K562 (cell line): Measurements from ENCODE around the gene TBL1X. TPM values are rescaled to one million over a fixed set of nuclear protein-coding genes. Genes with fewer than 3 reads are reported as not detected.

ENCODE experiments used
- ATAC-seq: fragments of 200-7000 bp; cut with Tn5 transposase; 3 replicates; pipeline ENCODE4 v1.9.1; 2020; ENCODE audit warnings: moderate library complexity
- BruUV-seq: library from RNA; stranded (reverse); fragments of 400-500 nt; replicated peaks from 2 replicates; lab custom pipeline; 2021; lab: Mats Ljungman, UMichigan
- CTCF ChIA-PET: fragments of 300-600 bp; formaldehyde crosslinking; extraction: SDS; loops from one replicate; lab custom pipeline; 2021; ENCODE audit warnings: low intra/inter-chr PET ratio; lab: Yijun Ruan, JAX
- POLR2A ChIA-PET: fragments of 300-600, 350-650 bp; sonication (Branson Sonifier 250); formaldehyde crosslinking; extraction: SDS; loops from one replicate; lab custom pipeline; 2021; ENCODE audit warnings: antibody characterized with exemption, inconsistent platforms; lab: Yijun Ruan, JAX
- DNase-seq, 4 experiments: peaks; one replicate each; pipeline versions ENCODE4 v3.0.0 to v3.0.0-alpha.2; 2011 to 2018; ENCODE audit warnings: low spot score in 3 of 4, mixed read lengths in 3 of 4; ENCODE audit errors: extremely low read depth in 1 of 4
- FAIRE-seq: peaks from 2 replicates; lab custom pipeline; 2011; peaks lifted over from hg19 to GRCh38; lab: Jason Lieb, UNC
- H2AFZ ChIP-seq: 2 replicates; pipeline ENCODE4 v1.6.0; 2011; ENCODE audit warnings: low read depth, low read length, control low read depth, inconsistent platforms
- H3K27ac ChIP-seq: fragments of 200-600 bp; 3 replicates; pipeline ENCODE4 v1.8.0; 2011; ENCODE audit warnings: low read depth, mild to moderate bottlenecking, control low read depth, inconsistent platforms, low read length, moderate library complexity, mixed read lengths; ENCODE audit errors: extremely low read depth
- H3K27me3 ChIP-seq, 2 experiments: fragments of 300-600 bp in 1 of 2; 2 replicates in 1 of 2; 3 replicates in 1 of 2; pipeline versions ENCODE4 v1.6.0 to v1.8.0; 2011; ENCODE audit warnings: inconsistent platforms in 2 of 2, low read length in 2 of 2, mild to moderate bottlenecking in 1 of 2, mixed read lengths in 1 of 2, moderate library complexity in 1 of 2; ENCODE audit not compliant: control insufficient read depth in 2 of 2, insufficient read depth in 2 of 2
- H3K36me3 ChIP-seq: fragments of 300-600 bp; 3 replicates; pipeline ENCODE4 v1.8.0; 2011; ENCODE audit warnings: mild to moderate bottlenecking, low read length, inconsistent platforms; ENCODE audit not compliant: control insufficient read depth, insufficient read depth
- H3K4me1 ChIP-seq, 2 experiments: fragments of 200-600 bp in 1 of 2; replicated peaks in 1 of 2; 2 replicates in 1 of 2; 3 replicates in 1 of 2; pipeline versions ENCODE4 v1.5.1 to v1.8.0; 2011; ENCODE audit warnings: inconsistent platforms in 2 of 2, low read length in 2 of 2, mild to moderate bottlenecking in 1 of 2, mixed read lengths in 1 of 2, moderate library complexity in 1 of 2; ENCODE audit not compliant: control insufficient read depth in 2 of 2, insufficient read depth in 2 of 2
- H3K4me2 ChIP-seq: 2 replicates; pipeline ENCODE4 v1.6.1; 2011; ENCODE audit warnings: low read length, control low read depth, inconsistent platforms, mixed read lengths; ENCODE audit not compliant: insufficient read depth
- H3K4me3 ChIP-seq: fragments of 200-600 bp; sonication (generic), shearing (Covaris generic); 2 replicates; pipeline ENCODE4 v1.5.1; 2016; ENCODE audit warnings: control low read depth, inconsistent platforms
- H3K79me2 ChIP-seq: fragments of 200-600 bp; 3 replicates; pipeline ENCODE4 v1.8.0; 2011; ENCODE audit warnings: low read length, inconsistent platforms; ENCODE audit not compliant: control insufficient read depth, insufficient read depth
- H3K9ac ChIP-seq, 2 experiments: 2 replicates each; pipeline versions ENCODE4 v1.6.0 to v1.6.1; 2011; ENCODE audit warnings: low read depth in 2 of 2, low read length in 2 of 2, control low read depth in 1 of 2, inconsistent platforms in 1 of 2, mild to moderate bottlenecking in 1 of 2, mixed read lengths in 1 of 2; ENCODE audit not compliant: insufficient read depth in 1 of 2
- H3K9me1 ChIP-seq: one replicate; pipeline ENCODE4 v1.6.0; 2011; ENCODE audit warnings: inconsistent platforms, mild to moderate bottlenecking, low read length, moderate library complexity; ENCODE audit not compliant: control insufficient read depth, insufficient read depth
- H3K9me3 ChIP-seq: replicated peaks from 2 replicates; pipeline ENCODE4 v1.5.1; 2011; ENCODE audit warnings: low read depth, low read length, inconsistent platforms; ENCODE audit not compliant: control insufficient read depth, insufficient read depth
- H4K20me1 ChIP-seq: replicated peaks from 2 replicates; pipeline ENCODE4 v1.6.1; 2011; ENCODE audit warnings: low read length, inconsistent platforms, mixed read lengths; ENCODE audit not compliant: control insufficient read depth, insufficient read depth
- ASH1L ChIP-seq: fragments of 450-650 bp; IDR thresholded peaks from 2 replicates; pipeline ENCODE4 v1.6.1; 2018; ENCODE audit warnings: borderline replicate concordance, mild to moderate bottlenecking, low read depth; ENCODE audit not compliant: partially characterized antibody
- ATF3 ChIP-seq, 2 experiments: fragments of 450-650 bp in 1 of 2; sonication (generic) in 1 of 2; formaldehyde crosslinking in 1 of 2; IDR thresholded peaks in 1 of 2; conservative IDR thresholded peaks in 1 of 2; 2 replicates each; pipeline versions ENCODE4 v1.6.1 to v1.8.1; 2016 to 2023; ENCODE audit warnings: mild to moderate bottlenecking in 2 of 2, moderate library complexity in 2 of 2, inconsistent platforms in 1 of 2, missing genetic modification reagents in 1 of 2
- DMBX1 ChIP-seq: fragments of 250-450 bp; sonication (Bioruptor Pico); IDR thresholded peaks from 2 replicates; pipeline ENCODE4 v1.8.0; 2022; ENCODE audit warnings: inconsistent platforms, mild to moderate bottlenecking, moderate library complexity, borderline replicate concordance
- ERF ChIP-seq: fragments of 450-650 bp; formaldehyde crosslinking; IDR thresholded peaks from 2 replicates; pipeline ENCODE4 v1.4.0; 2020; ENCODE audit warnings: mild to moderate bottlenecking, mixed read lengths
- FIP1L1 ChIP-seq: fragments of 200-400 bp; formaldehyde crosslinking; IDR thresholded peaks from 2 replicates; pipeline ENCODE4 v1.6.1; 2018; ENCODE audit warnings: mild to moderate bottlenecking, low read depth, low read length; ENCODE audit not compliant: poor library complexity, severe bottlenecking
- HEY1 ChIP-seq: fragments of 250-450 bp; sonication (Bioruptor Pico); IDR thresholded peaks from 2 replicates; pipeline ENCODE4 v1.5.0; 2020; ENCODE audit warnings: mild to moderate bottlenecking, moderate library complexity, borderline replicate concordance
- IRF2 ChIP-seq: sonication (generic); formaldehyde crosslinking; IDR thresholded peaks from 2 replicates; pipeline ENCODE4 v1.8.1; 2022; ENCODE audit warnings: mild to moderate bottlenecking, missing genetic modification reagents
- KLF16 ChIP-seq: IDR thresholded peaks from 2 replicates; pipeline ENCODE4 v1.6.1; 2016; ENCODE audit warnings: antibody characterized with exemption
- LCOR ChIP-seq: sonication (generic); formaldehyde crosslinking; IDR thresholded peaks from 2 replicates; pipeline ENCODE4 v1.8.0; 2022; ENCODE audit warnings: mild to moderate bottlenecking, missing genetic modification reagents
- MAFG ChIP-seq: fragments of 450-650 bp; conservative IDR thresholded peaks from 2 replicates; pipeline ENCODE4 v1.6.1; 2016; ENCODE audit warnings: missing genetic modification characterization, missing compliant biosample characterization
- MTA2 ChIP-seq: fragments of 450-650 bp; IDR thresholded peaks from 2 replicates; pipeline ENCODE4 v1.6.1; 2016; ENCODE audit warnings: low read depth
- NFE2L1 ChIP-seq: fragments of 450-650 bp; IDR thresholded peaks from 2 replicates; pipeline ENCODE4 v1.6.1; 2016; ENCODE audit warnings: missing genetic modification characterization, low read depth, mild to moderate bottlenecking, missing compliant biosample characterization, moderate library complexity, borderline replicate concordance
- NR3C1 ChIP-seq: sonication (generic); formaldehyde crosslinking; IDR thresholded peaks from 2 replicates; pipeline ENCODE4 v1.8.1; 2022; ENCODE audit warnings: missing genetic modification reagents
- PHF20 ChIP-seq: fragments of 450-650 bp; IDR thresholded peaks from 2 replicates; pipeline ENCODE4 v1.6.1; 2018; ENCODE audit not compliant: partially characterized antibody
- RBM14 ChIP-seq: fragments of 200-400 bp; formaldehyde crosslinking; IDR thresholded peaks from 2 replicates; pipeline ENCODE4 v1.6.1; 2018; ENCODE audit warnings: low read depth, mild to moderate bottlenecking, low read length, moderate library complexity, borderline replicate concordance; ENCODE audit not compliant: insufficient read depth
- ZNF695 ChIP-seq: fragments of 450-650 bp; formaldehyde crosslinking; IDR thresholded peaks from 2 replicates; pipeline ENCODE4 v1.4.0; 2020; ENCODE audit warnings: mild to moderate bottlenecking, moderate library complexity
- ZNF830 ChIP-seq: fragments of 250-450 bp; sonication (Bioruptor Pico); IDR thresholded peaks from 2 replicates; pipeline ENCODE4 v1.5.0; 2021; ENCODE audit warnings: mild to moderate bottlenecking
- WGBS: fragments of 100-300 bp; shearing (Covaris generic); methylation state at CpG from one replicate; pipeline ENCODE4 v1.1.6; 2016; ENCODE audit warnings: low coverage, mixed read lengths; ENCODE audit not compliant: insufficient coverage; ENCODE audit errors: missing lambda C conversion rate; 5-methylcytosine and 5-hydroxymethylcytosine counted together
- in situ Hi-C: fragments of 300-500 bp; cut with MboI; formaldehyde crosslinking; loops from 4 replicates; pipeline ENCODE4 v1.15.0; 2018; ENCODE audit warnings: inconsistent platforms, mixed read lengths
- intact Hi-C: fragments of 100-400 bp; cut with micrococcal nuclease; formaldehyde crosslinking; loops from 2 replicates; pipeline ENCODE4 v1.14.2; 2022
- polyA plus RNA-seq, 8 experiments: library from polyadenylated mRNA; depleted of rRNA in 4 of 8; stranded (reverse) in 5 of 8; unstranded in 3 of 8; fragments of >200 nt; fragmentation: Nextera tagmentation in 2 of 8; fragmentation: Illumina TruSeq in 1 of 8; extraction: Ambion mirVana in 2 of 8; extraction: Trizol in 1 of 8; gene quantifications; 2 replicates each; pipeline versions ENCODE4 v1.2.1 to v1.2.3, GENCODE V29; 2011 to 2014; ENCODE audit warnings: inconsistent platforms in 1 of 8, missing spikeins in 1 of 8
- total RNA-seq, 7 experiments: library from RNA; depleted of rRNA in 6 of 7; stranded (reverse); fragments of >200 nt in 6 of 7; fragmentation: Illumina TruSeq in 2 of 7; extraction: Trizol in 2 of 7; gene quantifications; 2 replicates each; pipeline versions ENCODE4 v1.2.1 to v1.2.3, GENCODE V29; 2011 to 2021; ENCODE audit warnings: low replicate concordance in 1 of 7

Gene TBL1X
- total and polyA plus RNA-seq, 9 of the 15 experiments (the other 6 are each of a cell fraction or from before 2014, with no cell fraction given), result 6.0 to 49.6 (median 19.7) TPM

- 92% methylated on average over 8 of the region's 12 CpGs for WGBS
- H3K79me2 ChIP-seq, result peaks cover 80% of the 10 kb centered on the region
- H3K9me3 ChIP-seq, result no peaks in the 10 kb centered on the region
- TF ChIP-seq ATF3 (IDR thresholded peaks at IDR 0.05), result no peak
- no peak for TF ChIP-seq ATF3 (CRISPR knock-in tag; conservative IDR thresholded peaks at IDR 0.05)
- TF ChIP-seq HEY1 (CRISPR knock-in tag), result no peak
- no peak for TF ChIP-seq NR3C1 (CRISPR knock-in tag)
- no peak for TF ChIP-seq NFE2L1 (tag)
- no peak for TF ChIP-seq FIP1L1
- TF ChIP-seq ZNF695, result no peak
- no peak for TF ChIP-seq ZNF830 (CRISPR knock-in tag)
- TF ChIP-seq KLF16, result no peak
- TF ChIP-seq DMBX1 (CRISPR knock-in tag), result no peak
- no peak for TF ChIP-seq MAFG (tag)
- TF ChIP-seq IRF2, result no peak
- TF ChIP-seq MTA2, result no peak
- TF ChIP-seq RBM14, result no peak
- TF ChIP-seq ERF (CRISPR knock-in tag), result no peak
- no peak for TF ChIP-seq LCOR (CRISPR knock-in tag)
- no peak for TF ChIP-seq ASH1L
- no peak for TF ChIP-seq PHF20
- no peak for ATAC-seq
- no peak overlapping the region for H3K27ac ChIP-seq
- ChIA-PET POLR2A (interaction anchor here (0.8 to 1.4 kb wide), 2 partner anchors 9 to 45 kb away, joined by 3 to 6 read pairs; no protein-coding TSS in a partner anchor), CTCF (no interaction called here)
- no peak overlapping the region for H2AFZ ChIP-seq
- H3K4me2 ChIP-seq, result no peak overlapping the region
- intact Hi-C loops, result no loop called here
- BruUV-seq, result no TSS peak
- DNase-seq, result no peak
- H3K9me1 ChIP-seq, result no peaks in the 10 kb centered on the region
- H3K27me3 ChIP-seq, result no peaks in the 10 kb centered on the region
- H3K4me1 ChIP-seq, result peaks cover 23 to 27% of the 10 kb centered on the region in 2 experiments; a peak in 4 of 5 replicates
- peaks cover 38% of the 10 kb centered on the region for H3K36me3 ChIP-seq
- no peak overlapping the region for H3K9ac ChIP-seq
- in situ Hi-C loops, result no loop called here
- no peak overlapping the region for H3K4me3 ChIP-seq
- FAIRE-seq, result no peak
- H4K20me1 ChIP-seq, result peaks cover 8% of the 10 kb centered on the region; the same call in 1 of the 2 replicates
These were observed 6.7 kb downstream of the TBL1X start for GRCh38 chrX:9471571-9471985.
